Measurements from ENCODE around the gene GABRG3. TPM values are rescaled to one million over a fixed set of nuclear protein-coding genes. Genes with fewer than 3 reads are reported as not detected.

Gene GABRG3
- total and polyA plus RNA-seq, 2 of the 4 experiments (the other 2 are of a cell fraction) = not detected

DNA sequence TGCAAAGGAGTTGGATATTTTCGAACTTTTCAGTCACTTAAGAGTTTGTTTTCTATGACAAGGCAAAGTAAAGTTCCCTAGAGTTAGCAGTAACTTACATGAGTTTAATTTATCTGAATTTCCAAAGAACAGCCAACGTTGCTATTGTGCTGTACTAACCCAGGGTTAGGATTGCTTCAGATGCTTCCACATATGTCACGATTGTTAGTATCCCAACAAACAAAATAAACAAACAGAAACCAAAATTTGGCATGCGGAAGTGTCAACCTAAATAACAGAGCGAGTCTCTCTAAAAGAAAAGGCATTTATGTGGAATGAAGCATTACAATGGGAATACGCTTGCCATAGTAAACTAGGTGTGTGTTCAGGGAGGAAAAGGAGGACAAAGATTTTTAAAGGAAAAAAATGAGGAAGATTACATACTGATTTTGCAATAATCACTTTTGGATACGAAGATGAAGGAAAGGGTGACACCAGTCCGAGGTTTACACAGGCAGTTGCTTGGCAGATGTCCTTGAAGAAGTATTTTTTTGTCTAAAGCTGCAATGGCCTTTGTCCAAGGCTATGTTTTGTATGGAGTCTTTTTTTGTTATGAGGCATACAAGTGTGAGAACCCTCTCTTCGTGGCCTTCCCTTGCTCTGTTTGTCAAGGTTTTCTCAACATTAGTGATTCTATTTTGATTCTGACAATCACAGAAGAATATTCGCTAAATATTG, 267.9 kb downstream of the GABRG3 start:
- no peaks in the 10 kb centered on the region for H3K9me1 ChIP-seq (ENCODE audit: insufficient read depth, low read length)
- H4K91ac ChIP-seq (ENCODE audit: insufficient read depth, low read depth, low read length) = no peak overlapping the region
- WGBS, 2 experiments (ENCODE audit: extremely low coverage in 2 of 2, insufficient read length in 1 of 2) = 71% methylated on average over 1 of the region's 10 CpGs; no CpG with 5 or more reads in 1 of the 2 experiments
- no peak overlapping the region for H4K8ac ChIP-seq (ENCODE audit: low read depth in 2 of 2, low read length in 2 of 2)
- H4K20me1 ChIP-seq (ENCODE audit: insufficient read depth, low read length) = no peaks in the 10 kb centered on the region
- H2AFZ ChIP-seq (replicated peaks; ENCODE audit: low read length, poor library complexity) = no peak overlapping the region
- H3K4me1 ChIP-seq (ENCODE audit: control insufficient read depth, insufficient read depth, low read length) = no peaks in the 10 kb centered on the region
- H2BK20ac ChIP-seq (ENCODE audit: low read depth, low read length) = no peak overlapping the region
- no peak overlapping the region for H3K14ac ChIP-seq (replicated peaks; ENCODE audit: low read depth, low read length)
- H4K5ac ChIP-seq (ENCODE audit: low read depth, low read length) = no peak overlapping the region
- dilution Hi-C loops (cut with HindIII; ENCODE audit: low sequenced_read_pairs, unreplicated experiment) (no loop called here), intact Hi-C loops (cut with micrococcal nuclease) (no loop called here), in situ Hi-C loops (cut with MboI; ENCODE audit: low sequenced_read_pairs) (no loop called here)
- ChIA-PET POLR2A (ENCODE audit: unreplicated experiment) (no interaction called here), CTCF (no interaction called here)
- no peak overlapping the region for H2BK5ac ChIP-seq (ENCODE audit: low read depth, low read length, poor library complexity, severe bottlenecking)
- DNase-seq (no peak), ATAC-seq (ENCODE audit: low read depth) (no peak)
- no peak overlapping the region for H3K4me3 ChIP-seq (ENCODE audit: insufficient read depth, low read depth, low read length)
- H3K23ac ChIP-seq (ENCODE audit: low read depth, low read length) = no peak overlapping the region
- H3K9ac ChIP-seq (ENCODE audit: low read depth, low read length) = no peak overlapping the region
- no peak overlapping the region for H3K56ac ChIP-seq (ENCODE audit: extremely low read depth, insufficient read depth, low read length)
- H2BK15ac ChIP-seq (ENCODE audit: low read depth, low read length) = no peak overlapping the region
- H3K79me1 ChIP-seq (ENCODE audit: low read depth in 1 of 2, low read length in 2 of 2) = no peaks in the 10 kb centered on the region
- H3K4ac ChIP-seq (ENCODE audit: low read depth, low read length) = no peak overlapping the region
- no peak overlapping the region for H2BK120ac ChIP-seq (ENCODE audit: low read depth, low read length)
- no peak overlapping the region for H2AK9ac ChIP-seq (replicated peaks; ENCODE audit: low read depth, low read length, poor library complexity)
- no peak overlapping the region for H3K4me2 ChIP-seq (ENCODE audit: low read depth, low read length)
- no peak overlapping the region for H3K18ac ChIP-seq (ENCODE audit: low read depth, low read length)
- no TSS peak for BruUV-seq (replicated peaks)
- H2AK5ac ChIP-seq (ENCODE audit: low read depth, low read length) = no peak overlapping the region
- H3K9me3 ChIP-seq (ENCODE audit: control insufficient read depth, insufficient read depth, low read length) = peaks cover 29% of the 10 kb centered on the region
- TF ChIP-seq FOS (IDR thresholded peaks at IDR 0.05; ENCODE audit: low read depth, low read length) (no peak), CEBPB (IDR thresholded peaks at IDR 0.05; ENCODE audit: low read depth, low read length) (no peak), MXI1 (IDR thresholded peaks at IDR 0.05; ENCODE audit: borderline replicate concordance, low read depth, low read length) (no peak), NFE2L2 (IDR thresholded peaks at IDR 0.05; ENCODE audit: low read depth, low read length) (no peak)
- H3K27me3 ChIP-seq (ENCODE audit: control insufficient read depth, insufficient read depth, low read length) = no peaks in the 10 kb centered on the region
- H3K27ac ChIP-seq (ENCODE audit: insufficient read depth, low read length) = no peak overlapping the region
- no peaks in the 10 kb centered on the region for H3K36me3 ChIP-seq (ENCODE audit: control insufficient read depth, insufficient read depth, low read length)

Data from IMR-90 (cell line).